CD4-positive, alpha-beta T cell treated with Interleukin-6 for 4 hours (primary cell): ENCODE measurements around the gene EEF1B2.
"Not testable (repeated sequence)": the region's sequence is repeated elsewhere in the genome, so short reads cannot be mapped to it uniquely, and the experiment has no call there.

Experiments
- DNase-seq: peaks from one replicate; pipeline ENCODE4 v3.0.0-alpha.2; 2020; ENCODE audit warnings: mixed read lengths

EEF1B2 gene

DNA sequence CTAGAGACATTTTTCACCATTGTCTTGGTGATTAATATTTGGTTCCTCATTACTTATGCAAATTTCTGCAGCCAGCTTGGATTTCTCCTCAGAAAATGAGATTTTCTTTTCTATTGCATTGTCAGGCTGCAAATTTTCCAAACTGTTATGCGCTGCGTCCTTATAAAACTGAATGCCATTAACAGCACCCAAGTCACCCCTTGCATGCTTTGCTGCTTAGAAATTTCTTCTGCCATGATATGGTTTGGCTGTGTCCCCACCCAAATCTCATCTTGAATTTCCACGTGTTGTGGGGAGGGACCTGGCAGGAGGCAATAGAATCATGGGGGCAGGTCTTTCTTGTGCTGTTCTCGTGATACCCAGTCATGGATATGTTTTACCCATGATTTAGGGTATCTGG, 8.5 kb downstream of the EEF1B2 start:
- not testable (repeated sequence) for DNase-seq

DNA sequence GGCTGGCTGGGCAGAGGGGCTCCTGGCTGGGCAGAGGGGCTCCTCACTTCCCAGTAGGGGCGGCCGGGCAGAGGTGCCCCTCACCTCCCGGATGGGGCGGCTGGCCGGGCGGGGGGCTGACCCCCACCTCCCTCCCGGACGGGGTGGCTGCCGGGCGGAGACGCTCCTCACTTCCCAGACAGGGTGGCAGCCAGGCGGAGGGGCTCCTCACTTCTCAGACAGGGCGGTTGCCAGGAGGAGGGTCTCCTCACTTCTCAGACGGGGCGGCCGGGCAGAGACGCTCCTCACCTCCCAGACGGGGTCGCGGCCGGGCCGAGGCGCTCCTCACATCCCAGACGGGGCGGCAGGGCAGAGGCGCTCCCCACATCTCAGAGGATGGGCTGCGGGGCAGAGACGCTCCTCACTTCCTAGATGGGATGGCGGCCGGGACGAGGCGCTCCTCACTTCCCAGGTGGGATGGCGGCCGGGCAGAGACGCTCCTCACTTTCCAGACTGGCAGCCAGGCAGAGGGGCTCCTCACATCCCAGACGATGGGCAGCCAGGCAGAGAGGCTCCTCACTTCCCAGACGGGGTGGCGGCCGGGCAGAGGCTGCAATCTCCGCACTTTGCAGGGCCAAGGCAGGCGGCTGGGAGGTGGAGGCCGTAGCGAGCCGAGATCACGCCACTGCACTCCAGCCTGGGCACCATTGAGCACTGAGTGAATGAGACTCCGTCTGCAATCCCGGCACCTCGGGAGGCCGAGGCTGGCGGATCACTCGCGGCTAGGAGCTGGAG, 12.1 kb downstream of the EEF1B2 start:
- not testable (repeated sequence) for DNase-seq

DNA sequence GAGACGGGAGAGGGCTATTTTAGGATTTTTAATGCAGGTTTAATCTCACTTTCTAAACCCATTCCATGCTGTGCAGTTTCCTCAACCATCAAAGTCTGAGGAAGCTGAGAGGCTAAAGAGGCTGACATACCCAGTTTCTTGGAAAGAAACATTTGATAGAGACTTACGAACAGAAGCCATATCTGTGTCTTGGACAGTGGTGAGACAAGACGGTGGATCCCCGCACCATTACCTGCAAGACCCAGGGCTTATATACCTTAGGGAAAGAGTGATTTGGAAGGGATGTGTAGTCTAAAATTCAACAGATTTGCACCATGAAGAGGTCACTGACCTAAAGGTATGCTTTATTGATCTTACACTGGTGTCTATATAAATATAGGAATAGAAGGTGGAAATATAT, 13.5 kb downstream of the EEF1B2 start:
- no peak for DNase-seq

DNA sequence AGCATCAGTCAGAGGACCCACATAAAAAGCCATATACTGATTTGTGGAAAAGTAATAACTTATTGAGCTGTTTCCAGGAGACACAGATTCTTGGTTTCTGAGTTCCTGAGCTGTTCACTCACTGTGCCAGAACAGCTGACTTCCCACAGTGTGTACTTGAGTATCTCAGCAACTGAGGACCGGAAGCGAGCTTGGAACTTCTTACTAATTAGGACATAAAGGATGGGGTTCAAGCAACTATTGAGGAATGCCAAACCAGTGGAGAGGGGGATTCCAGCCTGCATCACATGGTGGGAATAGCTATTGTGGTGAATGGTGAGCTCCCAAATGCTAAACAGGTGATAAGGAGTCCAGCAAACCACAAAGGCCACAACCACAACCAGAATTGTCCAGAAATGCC, 16.4 kb downstream of the EEF1B2 start:
- no peak for DNase-seq

DNA sequence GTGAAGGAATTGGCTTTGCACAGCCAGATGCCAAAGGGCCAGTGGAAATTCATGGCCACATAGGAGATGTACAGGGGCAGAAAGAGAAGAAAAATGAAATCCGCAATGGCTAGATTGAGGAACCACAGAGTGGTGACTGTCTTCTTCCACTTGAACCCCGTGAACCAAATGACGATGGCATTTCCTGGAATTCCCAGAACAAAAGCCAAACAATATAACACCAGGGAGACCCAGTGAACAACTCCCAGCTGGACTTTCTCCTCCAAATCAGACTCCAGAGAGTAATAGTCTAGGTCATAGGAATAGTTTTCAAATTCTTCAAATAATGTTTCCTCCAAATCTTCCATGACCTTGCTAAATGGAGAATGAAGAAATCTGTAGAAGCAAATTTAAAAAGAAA, 17.2 kb downstream of the EEF1B2 start:
- DNase-seq: no peak

DNA sequence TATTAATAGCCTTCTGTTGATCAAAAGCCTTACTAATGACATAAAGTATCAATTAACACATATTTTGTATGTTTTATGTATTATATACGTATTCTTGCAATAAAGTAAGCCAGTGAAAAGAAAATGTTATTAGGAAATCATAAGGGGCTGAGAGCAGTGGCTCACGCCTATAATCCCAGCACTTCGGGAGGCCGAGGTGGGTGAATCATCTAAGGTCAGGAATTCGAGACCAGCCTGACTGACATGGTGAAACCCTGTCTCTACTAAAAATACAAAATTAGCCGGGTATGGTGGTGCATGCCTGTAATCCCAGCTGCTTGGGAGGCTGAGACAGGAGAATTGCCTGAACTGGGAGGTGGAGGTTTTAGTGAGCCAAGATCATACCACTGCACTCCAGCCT, 21.8 kb downstream of the EEF1B2 start:
- not testable (repeated sequence) for DNase-seq

DNA sequence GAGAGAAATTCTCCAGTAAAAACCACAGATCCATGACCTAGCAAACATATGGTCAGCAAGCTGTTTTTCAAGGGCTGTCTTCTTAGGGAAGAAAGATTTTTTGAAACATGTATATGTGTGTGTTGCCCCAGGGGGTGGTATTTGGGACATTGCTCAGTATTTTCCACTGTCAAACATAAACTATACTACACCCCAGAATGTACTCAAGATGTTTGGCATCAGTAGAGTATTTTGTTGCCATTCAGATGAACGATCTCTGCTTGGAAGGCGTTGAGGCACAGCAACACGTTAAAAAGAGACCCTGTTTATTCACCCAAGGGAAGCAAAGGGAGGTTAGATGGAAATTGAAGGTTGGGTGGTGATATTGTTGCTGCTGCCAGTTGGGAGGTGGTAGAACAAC, 30.0 kb downstream of the EEF1B2 start:
- DNase-seq: no peak

DNA sequence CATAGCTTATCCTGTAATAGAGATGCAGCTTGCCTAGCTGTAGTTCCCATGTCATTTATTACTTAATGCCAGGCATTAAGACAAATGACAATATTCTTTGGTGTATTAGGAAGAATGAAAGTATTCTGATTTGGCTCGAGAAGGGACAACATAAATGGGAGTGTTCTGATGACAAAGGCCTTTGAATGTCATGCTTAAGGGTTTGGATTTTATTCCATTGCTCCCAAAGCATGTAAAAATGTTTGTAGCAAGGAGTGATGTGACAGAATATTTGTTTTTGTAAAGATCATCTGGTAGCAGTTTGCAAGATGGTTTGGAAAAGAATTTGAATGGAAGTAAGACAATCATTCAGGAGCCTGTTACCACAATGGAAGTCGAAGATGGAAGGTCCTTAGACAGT, 30.4 kb downstream of the EEF1B2 start:
- no peak for DNase-seq

DNA sequence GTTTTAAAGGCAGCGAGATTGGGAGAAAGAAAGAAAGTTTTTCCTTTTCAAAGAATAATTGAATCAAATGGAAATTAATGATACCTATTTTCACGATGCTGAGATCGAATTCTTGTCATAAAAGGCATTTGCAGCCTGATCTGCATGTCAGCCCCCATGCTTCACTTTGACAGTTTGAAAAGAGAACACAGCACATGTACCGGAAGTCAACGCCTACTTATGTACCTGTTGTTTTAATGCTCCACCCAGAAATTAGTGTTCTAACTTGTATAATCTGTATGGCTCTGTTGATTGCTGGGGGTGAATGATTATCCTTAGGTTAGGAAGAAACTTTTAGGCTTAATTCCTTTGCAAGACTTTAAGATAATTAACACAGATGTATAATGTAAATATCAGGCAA, 31.0 kb downstream of the EEF1B2 start:
- no peak for DNase-seq

DNA sequence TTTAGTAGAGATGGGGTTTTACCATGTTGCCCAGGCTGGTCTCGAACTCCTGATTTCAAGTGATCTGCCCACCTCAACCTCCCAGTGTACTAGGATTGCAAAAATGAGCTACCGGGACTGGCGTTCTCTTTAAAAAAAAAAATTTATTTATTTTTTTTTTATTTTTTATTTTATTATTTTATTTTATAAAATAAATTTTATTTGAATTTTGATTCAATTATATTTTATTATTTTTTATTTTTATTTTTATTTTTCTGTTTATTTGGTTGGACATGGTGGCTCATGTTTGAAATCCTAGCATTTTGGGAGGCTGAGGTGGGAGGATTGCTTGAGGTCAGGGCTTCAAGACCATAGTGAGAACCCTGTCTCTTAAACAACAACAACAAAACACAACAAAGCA, 32.5 kb downstream of the EEF1B2 start:
- no peak for DNase-seq

DNA sequence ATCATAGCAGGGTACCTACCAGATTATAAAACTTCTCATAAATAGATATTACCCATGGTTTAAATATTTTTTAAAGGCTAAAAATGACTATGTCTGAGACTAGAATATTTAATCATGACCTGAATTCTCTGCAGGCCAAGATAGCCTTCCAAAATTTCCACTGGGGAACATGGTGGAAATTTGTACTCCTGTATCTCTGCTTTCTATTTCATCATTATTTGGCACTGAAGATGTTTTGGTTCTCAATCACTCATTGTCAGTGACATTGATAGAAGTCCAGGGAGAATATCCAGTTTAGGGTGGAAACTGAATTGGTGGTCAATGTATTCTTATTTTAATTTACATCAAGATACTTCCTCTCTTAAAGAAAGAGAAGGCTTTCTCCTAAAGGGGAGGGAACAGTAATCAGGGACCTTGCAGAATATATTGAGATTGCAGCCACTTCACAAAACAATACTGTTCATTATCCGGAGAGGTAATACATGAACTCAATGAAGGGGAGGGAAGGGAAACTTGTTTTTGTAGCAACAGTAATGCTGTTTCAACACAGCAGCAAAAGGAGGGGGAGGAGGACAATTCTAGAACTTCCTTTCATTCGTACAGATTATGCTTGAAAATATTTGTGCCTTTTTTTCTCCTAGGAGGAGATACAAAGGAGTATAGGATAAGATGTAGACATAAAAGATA, 34.1 kb downstream of the EEF1B2 start:
- DNase-seq: no peak

DNA sequence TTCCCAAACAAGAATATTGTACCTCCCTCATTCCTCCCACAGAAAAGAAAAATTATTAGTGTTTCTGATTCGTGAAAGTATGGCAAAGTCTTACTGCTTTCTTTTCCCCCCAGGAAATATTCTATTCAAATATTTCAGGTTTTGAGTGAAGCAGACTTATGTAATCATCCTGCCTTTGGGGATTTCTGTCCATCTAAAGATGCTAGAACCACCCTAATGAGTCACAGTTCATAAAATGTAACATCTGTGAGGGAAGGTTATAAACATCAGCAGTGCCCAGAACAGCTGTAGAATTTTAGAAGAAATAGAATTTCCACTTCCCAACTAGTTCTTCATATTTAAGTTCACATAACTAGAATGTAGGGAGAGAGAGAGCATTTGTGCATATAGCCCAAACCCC, 39.0 kb downstream of the EEF1B2 start:
- DNase-seq: no peak

DNA sequence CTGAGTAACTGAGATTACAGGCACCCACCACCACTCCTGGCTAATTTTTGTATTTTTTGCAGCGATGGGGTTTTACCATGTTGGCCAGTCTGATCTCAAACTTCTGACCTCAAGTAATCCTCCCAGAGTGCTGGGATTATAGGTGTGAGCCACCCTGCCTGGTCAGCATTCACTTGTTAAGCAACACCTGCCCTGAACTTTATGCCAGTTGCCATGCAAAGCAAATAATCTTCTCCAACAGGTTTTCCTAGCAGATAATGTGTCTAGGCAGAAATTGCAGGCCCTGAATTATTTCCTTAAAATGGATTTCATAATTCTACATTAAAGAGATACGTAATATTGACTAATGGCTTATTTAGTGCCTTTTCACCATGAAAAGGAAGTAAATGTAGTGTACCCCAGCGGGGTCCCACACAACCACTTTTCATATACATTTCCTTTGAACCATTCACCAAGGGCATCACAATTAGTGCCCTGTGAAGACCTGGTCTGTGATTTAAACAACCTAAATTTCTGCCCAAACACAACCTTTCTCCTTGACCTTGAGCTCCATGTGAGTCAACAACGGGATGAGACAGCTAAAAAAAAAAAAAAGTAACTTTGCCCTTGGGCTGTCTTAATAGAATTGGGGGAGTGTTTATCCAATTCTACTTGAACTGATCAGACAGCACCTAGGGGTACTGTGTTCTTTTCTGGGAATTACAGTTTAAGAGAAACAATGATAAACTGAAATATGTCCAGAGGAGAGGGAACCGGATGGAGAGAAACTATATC, 41.6 kb downstream of the EEF1B2 start:
- DNase-seq: no peak

DNA sequence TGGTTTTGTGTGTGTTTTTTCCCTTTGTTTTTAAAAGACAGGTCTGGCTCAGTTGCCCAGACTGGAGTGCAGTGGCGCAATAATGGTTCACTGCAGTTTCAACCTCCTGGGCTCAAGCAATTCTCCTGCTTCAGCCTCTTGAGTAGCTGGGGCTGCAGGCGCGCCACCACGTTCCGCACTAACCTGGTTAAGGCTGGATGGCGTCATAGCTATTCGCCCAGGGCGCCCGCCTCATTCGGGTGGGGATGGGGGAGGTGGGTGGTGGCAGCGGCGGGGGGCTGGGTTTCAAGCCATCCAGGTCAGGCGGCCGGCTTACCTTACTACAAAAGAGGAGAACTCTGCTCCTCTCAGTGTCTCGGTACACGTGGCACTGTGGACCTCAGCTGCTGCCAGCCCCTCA, 42.8 kb downstream of the EEF1B2 start:
- DNase-seq: no peak

DNA sequence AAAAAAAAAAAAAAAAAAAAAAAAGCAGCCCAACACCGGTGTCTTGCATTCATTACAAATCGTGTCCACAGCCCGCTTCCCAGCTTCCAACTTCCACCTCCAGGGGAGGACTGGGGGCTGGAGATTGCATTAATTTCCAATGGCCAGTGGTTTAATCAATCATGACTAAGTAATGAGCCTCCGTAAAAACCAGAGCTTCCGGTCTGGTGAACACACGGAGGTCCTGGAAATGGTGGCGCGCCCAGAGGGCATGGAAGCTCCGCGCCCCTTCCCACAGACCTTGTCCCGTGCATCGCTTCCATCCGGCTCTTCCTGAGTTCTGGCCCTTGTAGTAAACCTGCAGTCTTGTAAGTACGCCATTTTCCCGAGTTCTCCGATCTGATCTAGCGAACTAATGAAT, 43.6 kb downstream of the EEF1B2 start:
- no peak for DNase-seq

DNA sequence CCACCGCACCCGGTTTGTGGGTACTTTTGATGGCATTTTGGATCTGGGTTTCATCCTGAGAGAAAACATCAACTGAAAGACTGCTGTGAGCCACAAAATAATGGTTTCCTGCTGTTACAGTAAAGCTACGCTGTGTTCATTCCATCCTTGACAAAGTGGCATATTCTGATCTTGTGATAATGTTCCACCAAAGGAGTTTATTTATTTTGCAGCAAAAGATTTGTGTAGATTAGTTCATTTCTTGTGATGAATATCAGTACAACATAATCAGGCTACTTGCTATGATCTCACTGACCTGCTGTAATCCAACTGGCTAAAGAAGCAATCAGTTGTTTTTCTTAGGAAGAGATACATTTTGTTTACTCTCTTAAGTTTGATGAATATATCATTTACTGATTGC, 45.0 kb downstream of the EEF1B2 start:
- DNase-seq: no peak

DNA sequence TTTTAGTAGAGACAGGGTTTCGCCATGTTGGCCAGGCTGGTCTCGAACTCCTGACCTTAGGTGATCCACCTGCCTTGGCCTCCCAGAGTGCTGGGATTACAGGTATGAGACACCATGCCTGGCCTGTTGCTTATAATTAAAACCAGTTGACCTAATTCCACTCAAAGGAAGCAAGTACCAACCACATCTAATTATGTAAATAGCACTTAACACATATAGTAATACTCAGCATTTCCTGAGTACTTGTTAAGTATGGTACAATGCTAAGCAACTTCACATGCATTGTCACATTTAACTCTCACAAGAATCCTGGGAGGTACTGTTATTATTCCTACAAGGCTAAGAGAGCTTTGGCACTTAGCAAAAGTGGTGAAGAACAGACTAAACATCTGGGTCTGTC, 47.6 kb downstream of the EEF1B2 start:
- not testable (repeated sequence) for DNase-seq

DNA sequence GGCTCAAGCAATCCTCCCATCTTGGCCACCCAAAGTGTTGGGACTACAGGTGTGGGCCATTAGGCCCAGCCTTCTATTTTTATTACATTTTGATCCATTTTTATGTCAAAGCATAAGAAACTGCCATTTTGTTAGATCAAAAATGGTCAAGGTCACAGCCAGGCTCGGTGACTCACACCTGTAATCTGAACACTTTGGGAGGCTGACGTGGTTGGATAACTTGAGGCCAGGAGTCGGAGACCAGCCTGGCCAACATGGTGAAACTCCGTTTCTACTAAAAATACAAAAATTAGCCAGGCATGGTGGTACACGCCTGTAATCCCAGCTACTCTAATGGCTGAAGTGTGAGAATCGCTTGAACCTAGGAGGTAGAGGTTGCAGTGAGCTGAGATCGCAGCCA, 49.2 kb downstream of the EEF1B2 start:
- DNase-seq: no peak

DNA sequence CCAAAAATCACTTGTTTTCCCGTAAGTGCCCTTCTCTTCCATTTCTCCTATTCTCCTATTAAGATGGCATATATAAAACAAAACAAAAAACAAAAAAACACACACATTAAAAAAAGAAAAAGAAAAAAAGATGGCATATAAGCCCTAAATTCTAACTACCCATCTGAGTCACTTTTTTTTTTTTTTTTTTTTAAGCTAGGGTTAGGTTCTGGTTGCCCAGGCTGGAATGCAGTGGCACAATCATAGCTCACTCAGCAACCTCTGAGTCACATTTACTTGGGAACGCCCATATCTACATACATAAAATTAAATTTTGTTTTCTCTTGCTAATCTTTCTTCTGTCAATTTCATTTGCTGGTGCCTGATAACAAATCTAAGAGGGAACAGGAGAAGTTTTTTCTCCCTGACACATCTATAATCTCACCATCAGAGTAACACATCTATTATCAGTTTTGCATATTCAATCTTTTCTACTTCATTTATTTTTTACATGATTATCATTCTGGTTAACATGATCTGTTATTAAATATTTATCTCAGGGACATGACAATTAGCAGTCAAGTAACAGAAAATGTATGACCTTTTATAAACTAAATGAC, 52.1 kb downstream of the EEF1B2 start:
- no peak for DNase-seq
